TTC549 (cell line): ENCODE results near the gene TMEM131.
"Not testable (repeated sequence)": the region's sequence is repeated elsewhere in the genome, so short reads cannot be mapped to it uniquely, and the experiment has no call there.

Source experiments
- FAIRE-seq: peaks from 2 replicates; lab custom pipeline; 2012; peaks lifted over from hg19 to GRCh38; lab: Jason Lieb, UNC

The TMEM131 gene

DNA sequence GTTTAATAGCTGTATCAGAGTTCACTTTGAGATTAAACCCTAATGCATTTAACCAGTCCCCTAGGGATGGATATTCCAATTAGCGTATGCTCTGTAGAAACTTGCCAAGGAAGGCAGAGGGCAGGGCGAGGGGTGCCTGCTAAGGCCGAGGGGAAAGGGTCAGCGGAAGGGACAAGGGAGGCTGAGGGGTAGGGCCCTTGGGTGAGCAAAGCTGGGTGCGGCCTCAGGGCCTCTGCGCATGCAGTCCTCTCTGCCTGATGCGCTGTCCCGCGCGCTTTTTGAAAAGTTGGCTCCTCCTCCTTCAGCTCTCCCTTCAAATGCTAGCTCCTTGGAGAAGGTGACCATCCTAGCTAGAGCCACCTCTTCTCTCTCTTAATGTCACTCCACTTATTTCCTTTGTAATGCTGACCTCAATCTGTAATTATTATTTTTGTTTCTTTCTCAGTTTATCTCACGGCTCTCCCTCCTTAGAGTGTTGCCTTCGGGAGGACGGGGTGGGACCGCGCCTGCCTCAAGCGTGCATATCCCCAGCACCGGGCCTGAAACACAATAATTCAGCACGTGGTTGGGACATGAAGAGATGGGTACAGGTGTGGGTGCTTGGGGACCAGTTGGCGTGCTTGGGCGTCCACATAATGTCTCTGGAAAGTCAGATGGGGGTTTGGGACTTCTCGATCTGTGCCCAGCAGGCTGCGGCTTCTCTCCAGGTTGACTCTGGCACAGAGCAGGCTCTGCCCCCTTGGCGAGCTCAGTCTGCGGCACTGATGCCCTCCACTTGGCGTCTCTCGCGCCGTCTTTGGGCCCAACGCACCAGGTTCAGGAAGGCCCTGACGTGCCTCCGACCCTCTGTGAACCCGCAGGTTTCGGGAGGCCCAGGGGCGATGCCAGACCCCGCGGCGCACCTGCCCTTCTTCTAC, 272.3 kb downstream of the TMEM131 start:
- FAIRE-seq = no peak

DNA sequence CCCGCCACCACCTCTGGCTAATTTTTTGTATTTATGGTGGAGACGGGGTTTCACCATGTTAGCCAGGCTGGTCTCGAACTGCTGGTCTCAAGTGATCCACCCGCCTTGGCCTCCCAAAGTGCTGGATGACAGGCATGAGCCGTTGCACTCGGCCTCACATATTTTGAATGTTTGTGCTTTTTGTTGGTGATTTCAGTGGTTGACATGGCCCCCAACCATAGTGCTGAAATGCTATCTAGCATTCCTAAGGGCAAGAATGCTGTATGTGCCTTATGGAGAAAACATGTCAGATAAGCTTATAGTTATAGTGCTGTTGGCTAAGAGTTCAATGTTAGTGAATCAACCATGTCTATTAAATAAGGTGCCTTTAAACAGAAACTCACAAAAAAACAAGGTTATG, 273.5 kb downstream of the TMEM131 start:
- no peak for FAIRE-seq

DNA sequence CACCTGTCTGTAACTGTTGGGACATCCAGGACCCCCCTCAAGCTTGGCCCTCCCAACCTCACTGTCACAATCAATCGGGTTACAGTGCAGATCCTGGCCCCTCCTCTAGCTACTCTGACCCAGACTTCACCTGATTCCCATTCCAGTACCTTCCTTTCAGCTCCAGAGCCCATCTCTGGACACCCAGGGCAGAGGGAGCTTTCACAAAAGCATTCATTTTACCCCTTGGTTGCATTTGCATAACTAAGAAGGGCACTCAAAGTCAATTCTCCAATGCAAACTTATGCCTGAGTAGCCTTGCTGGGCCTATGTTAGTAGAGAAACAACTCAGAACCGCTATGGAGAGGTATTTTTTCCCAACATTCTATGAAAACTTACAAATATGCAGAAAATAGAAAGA, 275.0 kb downstream of the TMEM131 start:
- FAIRE-seq = no peak

DNA sequence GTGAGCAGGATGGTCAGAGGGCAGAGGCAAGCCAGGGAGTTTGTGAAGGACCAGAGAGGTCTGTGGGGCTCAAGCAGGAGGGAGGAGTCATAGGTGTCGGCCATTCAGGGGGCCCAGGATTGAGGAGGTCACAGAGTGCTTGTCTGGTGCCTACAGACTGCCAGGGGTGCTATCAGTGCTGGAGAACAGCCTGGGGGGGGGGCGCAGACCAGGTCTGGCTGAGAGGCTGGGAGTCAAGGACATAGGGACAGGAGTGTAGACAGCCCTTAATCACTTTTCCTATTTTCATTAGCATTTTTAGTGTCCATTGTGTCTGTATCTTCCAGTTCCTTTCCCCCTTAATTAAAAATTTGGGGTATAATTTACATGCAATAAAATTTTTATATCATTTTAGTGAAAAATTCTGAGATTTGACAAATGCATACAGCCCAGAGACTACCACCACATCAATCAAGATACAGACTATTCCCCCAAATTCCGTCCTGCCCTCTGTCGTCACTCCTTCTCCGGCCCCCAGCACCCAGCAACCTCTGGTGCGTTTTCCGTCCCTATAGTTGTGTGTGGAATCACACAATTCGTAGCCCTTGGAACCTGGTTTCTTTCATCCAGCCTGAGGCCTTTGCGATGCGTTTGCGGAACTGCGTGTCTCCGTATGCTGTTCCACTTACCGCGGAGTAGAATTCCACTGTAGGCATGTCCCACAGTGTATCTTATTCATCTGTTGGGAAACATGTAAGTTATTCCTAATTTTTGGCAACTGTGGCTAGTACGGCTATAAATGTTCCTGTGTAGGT, 276.2 kb downstream of the TMEM131 start:
- FAIRE-seq = no peak

DNA sequence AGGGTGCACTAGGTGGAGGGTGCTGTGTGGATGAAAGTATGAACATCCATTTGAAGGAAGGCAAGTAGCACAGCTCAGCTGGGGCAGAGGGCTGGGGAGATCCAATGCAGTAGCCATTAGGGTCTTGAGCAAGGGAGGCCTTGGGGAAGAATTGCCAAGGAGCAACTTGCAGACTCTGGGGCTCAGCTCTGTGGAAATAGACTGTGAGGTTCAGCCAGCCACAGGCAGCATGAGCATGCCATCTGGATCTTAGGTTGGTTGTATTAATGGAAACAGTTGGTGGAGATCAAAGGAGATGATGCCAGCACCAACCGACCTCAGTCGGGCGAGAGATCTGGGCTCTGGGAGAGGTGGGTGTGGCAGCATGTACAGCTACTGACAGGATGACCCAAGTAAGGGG, 276.8 kb downstream of the TMEM131 start:
- FAIRE-seq = no peak

DNA sequence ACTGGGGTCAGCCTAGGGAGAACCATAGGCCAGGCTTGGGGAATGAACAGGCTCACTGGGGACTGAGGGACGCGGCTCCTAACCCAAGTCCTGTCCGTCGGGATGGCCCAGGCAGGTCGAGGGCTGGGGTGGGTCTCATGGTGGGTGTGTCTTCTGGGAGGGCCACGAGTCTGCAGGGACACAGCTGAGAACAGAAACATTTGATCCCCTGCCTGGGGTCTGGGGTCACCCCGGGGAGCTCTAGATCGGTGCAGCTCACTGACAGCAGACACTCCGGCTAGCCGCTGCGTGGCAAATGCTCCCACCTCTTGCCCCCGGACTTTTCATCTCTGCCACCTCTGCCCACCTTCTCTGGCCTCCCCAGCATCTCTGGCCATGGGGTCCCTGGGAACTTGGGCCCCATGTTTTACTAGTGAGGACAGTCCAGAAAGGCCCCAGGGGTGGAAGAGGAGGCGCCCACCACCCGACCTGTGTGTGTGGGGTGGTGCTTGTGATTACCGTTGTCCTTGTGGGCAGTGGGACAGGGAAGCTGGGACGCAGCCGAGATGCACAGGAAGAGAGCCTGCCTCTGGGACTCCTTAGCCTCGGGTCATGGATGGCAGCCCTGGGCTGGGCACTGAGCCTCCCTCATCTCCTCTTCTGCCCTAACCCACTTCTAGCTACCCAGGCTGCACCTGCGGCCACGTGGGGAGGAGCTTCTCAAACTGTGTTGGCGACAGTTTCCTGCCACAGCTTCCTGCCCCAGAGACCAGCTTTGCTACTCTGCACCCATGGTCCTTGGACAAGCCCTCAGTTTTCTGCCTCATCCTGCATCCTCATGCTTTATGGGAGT, 277.5 kb downstream of the TMEM131 start:
- FAIRE-seq = no peak

DNA sequence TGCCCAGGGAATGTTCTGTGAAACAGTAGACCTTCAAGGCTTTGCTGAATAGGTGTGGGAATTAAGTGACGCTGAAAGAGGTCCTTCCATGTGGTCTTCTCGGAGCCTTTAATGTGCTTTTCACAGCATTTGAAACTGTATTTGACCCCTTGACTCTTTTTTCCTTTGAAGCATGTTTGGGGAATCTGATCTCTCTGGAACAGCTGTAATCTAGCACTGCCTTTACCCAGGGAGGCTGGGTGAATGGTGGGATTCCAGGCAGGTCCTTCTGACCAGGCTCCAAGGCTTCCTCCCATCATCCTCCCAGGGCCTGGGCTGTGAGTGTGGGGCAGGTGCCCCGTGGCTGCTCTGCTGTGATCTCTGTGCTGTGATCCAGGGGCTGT, 278.1 kb downstream of the TMEM131 start:
- FAIRE-seq = no peak

DNA sequence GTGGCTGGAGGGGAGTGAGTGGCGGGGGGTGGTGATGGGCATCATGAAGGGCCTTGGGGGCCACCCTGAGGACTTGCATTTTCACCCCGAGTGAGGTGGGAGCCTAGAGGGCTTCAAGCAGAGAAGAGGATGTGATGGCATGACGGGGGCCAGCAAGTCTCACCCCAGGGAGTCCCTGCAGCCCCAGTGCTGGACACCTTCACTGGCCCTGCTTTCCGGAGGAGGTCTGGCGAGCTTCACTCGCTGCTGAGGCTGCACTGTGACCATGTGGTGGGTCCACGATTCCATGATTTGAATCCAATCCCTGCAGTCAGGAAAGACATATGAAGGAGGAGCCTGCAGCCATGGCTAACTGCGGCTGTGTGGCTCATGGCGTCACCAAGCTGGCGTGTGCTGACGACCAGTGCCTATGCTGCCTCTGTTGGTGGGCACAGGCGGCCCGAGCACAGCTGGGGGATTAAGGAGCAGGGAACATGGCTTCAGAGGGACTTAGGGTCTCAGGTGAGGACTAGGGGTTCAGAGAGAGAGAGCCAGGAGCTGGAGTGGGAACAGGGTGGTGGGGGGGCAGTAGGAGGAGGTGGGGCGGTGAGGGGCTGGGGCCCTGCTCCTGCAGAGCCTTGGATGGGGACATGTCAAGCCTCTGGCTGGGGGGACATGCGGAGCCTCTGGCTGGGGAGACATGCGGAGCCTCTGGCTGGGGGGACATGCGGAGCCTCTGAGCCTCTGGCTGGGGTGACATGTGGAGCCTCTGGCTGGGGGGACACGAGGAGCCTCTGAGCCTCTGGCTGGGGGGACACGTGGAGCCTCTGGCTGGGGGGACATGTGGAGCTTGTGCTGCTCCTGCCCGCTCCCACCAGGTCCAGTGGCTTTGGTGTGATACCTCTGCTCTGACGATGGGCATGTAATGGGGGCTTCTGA, 278.8 kb downstream of the TMEM131 start:
- FAIRE-seq = no peak

DNA sequence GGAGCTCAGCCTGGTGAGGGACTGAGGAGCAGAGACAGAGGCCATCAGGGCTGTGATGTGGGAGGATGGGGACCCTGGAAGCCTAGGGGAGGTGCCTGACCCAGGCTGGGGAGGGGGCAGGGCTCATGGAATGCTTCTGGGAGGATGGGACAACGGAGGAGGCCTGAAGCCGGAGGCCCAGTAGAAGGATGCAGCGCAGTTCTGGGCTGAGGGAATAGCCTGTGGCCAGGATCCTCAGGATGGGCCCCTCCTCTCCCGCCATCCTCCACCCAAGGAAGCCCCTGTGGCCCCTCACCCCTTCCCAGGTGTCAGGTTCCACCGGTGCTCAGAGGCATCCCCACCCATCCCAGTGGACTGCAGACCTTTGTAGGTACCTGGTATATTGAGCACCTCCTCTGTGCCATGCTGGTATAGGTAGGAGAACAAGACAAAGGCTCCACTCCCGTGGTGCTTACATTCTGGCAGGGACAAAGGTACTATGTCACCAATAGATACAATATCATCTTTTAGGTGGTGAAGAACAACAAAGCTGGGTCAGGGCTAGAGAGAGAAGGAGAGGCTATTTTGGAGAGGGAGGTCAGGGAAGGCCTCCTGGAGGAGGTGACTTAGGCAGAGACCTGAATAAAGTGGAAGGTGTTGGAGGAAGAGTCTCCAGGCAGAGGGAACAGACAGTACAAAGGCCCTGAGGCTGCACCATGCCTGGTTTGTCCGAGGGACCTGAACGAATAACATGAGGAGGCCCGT, 279.6 kb downstream of the TMEM131 start:
- no peak for FAIRE-seq

DNA sequence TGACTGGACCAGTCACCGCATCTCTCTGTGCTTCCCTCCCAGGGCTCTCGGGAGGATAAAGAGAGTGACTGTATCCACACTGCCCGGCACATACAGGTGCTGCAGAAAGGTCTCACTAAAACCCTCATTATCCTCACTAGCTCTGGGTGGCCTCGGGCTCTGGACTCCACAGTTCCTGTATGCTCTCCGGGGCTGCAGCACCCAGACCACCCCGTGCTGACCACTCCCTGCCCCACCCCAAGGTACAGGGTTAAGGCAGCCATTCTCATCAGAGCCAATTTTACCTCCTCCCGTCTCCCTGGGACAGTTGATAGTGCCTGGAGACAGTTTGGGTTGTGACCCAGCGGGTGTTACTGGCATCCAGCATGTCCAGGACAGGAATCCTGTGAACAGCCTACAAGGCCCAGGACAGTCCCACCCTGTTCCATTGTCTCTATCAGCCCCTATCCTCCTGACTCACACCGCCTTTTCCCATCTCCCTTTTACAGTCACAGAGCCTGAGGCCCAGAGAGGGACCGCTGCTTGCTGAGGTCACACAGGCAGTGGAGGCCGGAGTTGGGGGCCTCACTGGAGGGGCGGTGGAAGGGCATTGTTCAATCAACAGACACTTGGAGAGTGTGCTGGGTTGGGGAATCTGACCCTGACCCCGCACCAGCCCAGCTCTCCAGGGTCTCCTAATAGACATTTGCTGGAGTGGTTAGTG, 280.6 kb downstream of the TMEM131 start:
- no peak for FAIRE-seq

DNA sequence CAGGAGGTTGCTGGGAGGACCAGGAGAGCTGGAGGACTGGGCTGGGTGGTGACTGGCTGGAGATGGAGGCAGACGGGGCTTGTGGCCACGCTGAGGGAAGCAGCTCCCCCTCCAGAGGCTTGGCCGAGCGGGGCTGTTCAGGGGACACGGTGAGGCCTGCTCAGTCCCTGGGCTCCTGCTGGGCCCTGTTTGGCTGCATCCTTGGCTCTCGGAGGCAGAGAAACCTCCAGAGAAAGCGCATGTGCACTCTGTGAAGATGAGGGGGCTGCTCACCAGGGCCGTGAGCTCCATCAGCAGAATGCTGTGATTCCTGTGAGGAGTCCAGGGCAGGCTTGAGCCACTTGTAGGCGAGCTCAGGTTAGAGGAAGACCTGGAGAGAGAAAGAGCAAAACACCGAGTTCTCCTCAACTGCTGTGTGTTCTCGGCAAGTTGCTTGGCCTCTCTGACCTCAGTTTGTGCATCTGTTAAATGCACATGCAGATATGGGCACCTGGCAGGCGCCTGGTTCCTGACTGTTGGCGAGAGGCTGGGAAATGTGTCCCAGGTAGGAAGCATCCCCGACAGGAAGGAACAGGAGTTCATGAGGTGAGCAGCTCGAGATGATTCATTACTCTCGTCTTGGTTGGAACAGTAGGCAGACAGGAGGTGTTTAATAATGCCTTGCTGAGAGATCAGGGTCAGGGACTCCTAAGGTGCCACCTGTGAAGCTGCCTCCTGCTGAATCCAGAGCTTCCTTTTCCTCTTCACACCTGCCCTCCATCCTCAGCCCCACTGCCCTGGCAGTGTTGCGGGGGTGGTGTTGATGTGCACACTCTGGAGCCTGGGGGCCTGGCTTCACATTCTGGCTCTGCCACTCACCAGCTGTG, 281.4 kb downstream of the TMEM131 start:
- no peak for FAIRE-seq

DNA sequence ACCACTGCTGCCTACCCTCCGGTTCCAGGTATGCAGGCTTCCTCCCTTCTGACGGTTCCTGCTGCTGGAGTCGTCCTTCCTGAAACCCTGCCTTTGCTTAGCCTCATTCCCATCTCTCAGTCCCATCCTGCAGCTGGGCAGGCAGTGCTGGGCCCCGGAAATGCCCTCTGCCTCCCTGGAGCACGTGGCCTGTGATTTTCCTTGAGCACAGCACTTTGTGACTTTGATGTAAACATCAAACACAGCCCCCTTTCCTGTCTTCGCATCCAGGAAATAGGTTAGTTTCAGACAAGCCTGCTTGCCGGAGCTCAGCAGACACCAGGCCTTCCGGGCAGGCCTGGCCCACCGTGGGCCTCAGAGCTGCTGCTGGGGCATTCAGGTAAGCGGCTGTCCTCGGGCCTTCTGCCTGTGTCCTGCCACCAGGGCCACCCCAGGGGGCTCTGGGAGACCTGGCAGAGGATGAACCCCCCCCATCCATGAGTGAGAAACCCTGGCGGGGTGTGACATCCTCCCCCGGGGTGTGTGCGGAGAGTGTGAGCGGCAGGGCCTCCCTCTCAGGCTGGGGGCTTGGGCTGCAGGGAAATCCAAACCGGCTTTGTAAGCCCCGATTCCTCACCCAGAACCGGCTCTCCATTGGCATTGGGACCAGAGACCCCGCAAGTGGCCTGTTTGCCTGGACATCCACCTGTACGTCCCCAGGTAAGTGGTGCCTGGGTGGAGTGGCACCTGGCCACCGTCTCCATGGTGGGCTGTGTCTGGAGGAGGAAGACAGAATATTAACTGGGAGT, 282.3 kb downstream of the TMEM131 start, which contains the start of gene ZAP70:
Gene ZAP70 (plus strand): TSS at position 281 of the 788 bp plus-strand sequence. CDS start 10,461 bp downstream, outside the sequence.
- no peak for FAIRE-seq

DNA sequence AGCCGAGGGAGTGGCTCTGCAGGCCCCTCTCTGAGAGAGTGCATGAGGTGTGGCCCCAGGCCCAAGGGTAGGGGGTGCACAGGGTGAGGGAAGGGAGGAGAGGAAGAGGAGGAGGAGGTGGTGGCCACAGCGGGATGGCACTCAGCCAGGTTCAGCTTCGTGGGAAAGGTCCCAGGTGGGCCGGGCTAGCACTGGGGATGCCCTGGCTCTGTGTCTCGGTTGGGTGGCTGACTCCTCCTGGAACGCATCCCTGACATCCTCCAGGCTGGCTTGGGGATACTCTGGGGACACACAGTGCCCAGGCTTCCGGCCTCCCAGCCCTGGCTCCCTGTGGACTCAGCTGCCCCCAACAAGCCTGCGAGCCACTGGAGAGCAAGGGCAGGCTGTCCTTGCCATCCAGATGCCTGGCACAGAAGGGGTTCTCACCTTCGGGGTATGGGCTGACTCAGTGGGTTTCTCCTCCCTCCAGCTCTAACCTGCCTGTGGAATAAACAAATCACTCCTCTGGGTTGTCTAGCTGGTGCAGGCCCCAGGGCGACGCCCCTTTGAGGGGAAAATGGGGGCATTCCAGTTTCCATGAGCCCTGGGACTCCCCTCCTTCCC, 283.0 kb downstream of the TMEM131 start:
- no peak for FAIRE-seq

DNA sequence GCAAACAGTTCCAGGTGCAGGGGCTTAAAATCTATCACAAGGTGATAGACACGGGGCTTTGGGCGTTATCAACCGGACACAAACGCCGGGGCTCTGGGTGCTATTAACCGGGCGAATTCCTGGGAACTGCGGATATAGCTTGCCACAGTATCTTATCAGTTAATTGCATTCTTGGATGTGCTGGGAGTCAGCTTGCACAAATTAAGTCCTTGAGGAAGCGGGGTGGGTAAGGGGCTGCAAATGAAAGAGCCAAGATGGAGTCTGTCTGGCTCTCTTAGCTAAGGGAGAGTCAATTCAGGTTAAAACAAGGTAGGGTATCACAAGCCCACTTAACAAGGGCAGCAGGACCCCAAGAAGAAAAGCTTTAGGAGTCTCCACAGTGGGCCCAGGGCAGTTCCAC, 283.6 kb downstream of the TMEM131 start:
- FAIRE-seq = not testable (repeated sequence)

DNA sequence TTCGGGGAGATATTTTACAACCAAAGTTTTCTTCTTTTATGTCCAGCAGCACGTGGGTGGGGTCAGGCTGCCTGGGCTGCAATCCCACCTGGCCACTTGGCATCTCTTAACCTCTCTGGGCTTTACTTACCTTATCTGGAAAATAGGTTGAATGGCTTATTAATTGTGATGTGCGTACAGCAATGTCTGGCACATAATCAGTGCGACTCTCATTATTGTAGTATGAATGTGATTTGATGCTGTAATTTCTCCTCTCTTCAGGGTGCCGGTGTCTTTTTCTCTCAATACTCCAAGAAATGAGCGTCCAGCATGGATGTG, 284.4 kb downstream of the TMEM131 start:
- FAIRE-seq = no peak

DNA sequence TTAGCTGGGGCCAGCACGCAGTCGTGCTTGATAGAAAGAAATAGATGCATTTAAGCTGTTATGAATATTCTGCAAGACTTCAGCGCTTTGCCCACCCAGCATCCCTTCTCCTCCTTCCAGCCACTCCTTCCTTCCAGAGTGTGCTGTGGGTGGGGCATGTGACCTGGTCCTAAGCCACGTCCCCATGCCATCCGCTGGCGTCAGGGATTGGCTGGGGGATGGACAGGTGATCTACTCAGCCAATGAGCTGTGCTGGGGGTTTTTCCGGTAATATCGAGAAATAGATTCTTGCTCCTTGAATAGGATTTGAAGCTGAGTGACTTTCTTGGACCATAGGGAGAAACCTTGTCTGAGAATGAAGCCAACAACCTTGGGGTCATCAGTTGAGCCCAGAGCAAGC, 287.1 kb downstream of the TMEM131 start:
- no peak for FAIRE-seq

DNA sequence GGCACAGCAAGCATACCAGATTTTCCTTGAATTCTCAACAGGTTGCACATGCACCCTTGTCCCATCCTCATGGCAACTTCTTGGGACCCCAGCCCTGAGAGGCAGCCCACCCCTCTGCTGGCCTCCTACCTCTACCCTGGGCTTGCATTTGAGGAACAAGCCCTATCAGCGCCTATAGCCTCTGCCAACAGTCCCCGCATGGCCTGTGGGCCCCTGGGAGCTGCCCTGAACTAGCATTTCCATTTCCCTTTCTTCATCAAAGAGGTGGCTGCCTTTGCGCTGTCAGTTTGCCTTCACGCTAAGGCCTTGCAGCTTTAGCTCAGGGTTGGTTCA, 287.7 kb downstream of the TMEM131 start:
- no peak for FAIRE-seq
